Right atrium auricular region (tissue), 2 donors: ENCODE data around the gene HP. TPM values are rescaled to one million over a fixed set of nuclear protein-coding genes. Genes with fewer than 3 reads are reported as not detected.
"Not testable (repeated sequence)": the region's sequence is repeated elsewhere in the genome, so short reads cannot be mapped to it uniquely, and the experiment has no call there.

Experiments used
- DNase-seq: peaks from one replicate; pipeline ENCODE4 v3.0.0-alpha.2; 2019; ENCODE audit warnings: low spot score
- H3K27ac ChIP-seq, 2 donors: fragments of 200-600 bp; sonication (generic); 1 replicate in 1 of 2; 2 replicates in 1 of 2; pipeline ENCODE4 v1.5.1; 2016 to 2019
- H3K27me3 ChIP-seq, 2 donors: fragments of 200-600 bp; sonication (generic); one replicate each; pipeline versions ENCODE4 v1.5.1 to v1.6.0; 2017 to 2019
- H3K36me3 ChIP-seq: fragments of 200-600 bp; sonication (generic); one replicate; pipeline ENCODE4 v1.5.1; 2016
- H3K4me1 ChIP-seq, 2 donors: fragments of 200-600 bp; sonication (generic); one replicate each; pipeline versions ENCODE4 v1.5.1 to v1.6.0; 2017 to 2019
- H3K4me3 ChIP-seq, 2 donors: fragments of 200-600 bp; sonication (generic); 1 replicate in 1 of 2; 2 replicates in 1 of 2; pipeline ENCODE4 v1.5.1; 2017 to 2019; ENCODE audit warnings: mild to moderate bottlenecking in 1 of 2, moderate library complexity in 1 of 2
- H3K9me3 ChIP-seq, 2 donors: fragments of 200-600 bp; sonication (generic); one replicate each; pipeline ENCODE4 v1.5.1; 2019
- total RNA-seq, 2 donors: library from RNA; depleted of rRNA; stranded (reverse); fragments of >200 nt; gene quantifications; one replicate each; pipeline ENCODE4 v1.1.0, GENCODE V29; 2016
- TF ChIP-seq, protein P1 (sequence below), 2 donors: fragments of 200-600 bp; sonication (generic); IDR thresholded peaks; one replicate each; pipeline ENCODE4 v1.5.1; 2019; ENCODE audit warnings: antibody characterized with exemption in 2 of 2

HP gene
- total RNA-seq, 2 donors from 2014 or later = 52.7 to 1,105 TPM

DNA sequence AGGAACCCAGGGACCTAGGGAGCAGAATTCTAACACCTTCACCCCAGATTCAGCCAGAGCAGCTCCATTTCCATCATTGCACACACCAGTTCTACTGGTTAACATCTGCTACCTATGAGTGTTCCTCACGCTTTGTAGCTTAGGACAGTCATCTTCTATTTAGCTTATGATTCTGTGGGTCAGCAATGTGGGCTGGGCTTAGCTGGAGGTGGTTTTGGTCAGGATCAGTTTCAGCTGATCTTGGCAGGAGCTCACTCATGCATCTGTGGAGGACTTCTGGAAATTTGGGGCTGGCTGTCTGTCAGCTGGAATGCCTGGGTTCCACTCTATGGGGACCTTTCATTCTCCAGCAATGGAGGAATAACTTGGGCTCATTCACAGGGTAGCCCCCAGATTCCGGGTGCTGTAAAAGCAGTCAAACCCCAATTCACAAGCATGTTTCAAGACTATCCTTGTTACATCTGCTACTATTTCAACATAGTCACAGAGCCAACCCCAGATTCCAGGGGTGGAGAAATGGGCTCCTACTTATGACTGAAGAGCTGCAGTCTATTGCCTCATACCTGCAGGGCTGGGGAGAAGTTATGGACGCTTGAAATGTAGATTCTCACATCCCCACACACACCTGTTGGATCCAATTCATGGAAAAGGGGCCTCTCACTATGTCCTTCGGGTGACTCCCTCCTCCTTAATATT, 3.4 kb upstream of the HP start:
- no peak overlapping the region for H3K4me3 ChIP-seq
- no peaks in the 10 kb centered on the region for H3K36me3 ChIP-seq
- H3K27ac ChIP-seq = no peak overlapping the region
- DNase-seq = no peak
- TF ChIP-seq, protein P1, sequence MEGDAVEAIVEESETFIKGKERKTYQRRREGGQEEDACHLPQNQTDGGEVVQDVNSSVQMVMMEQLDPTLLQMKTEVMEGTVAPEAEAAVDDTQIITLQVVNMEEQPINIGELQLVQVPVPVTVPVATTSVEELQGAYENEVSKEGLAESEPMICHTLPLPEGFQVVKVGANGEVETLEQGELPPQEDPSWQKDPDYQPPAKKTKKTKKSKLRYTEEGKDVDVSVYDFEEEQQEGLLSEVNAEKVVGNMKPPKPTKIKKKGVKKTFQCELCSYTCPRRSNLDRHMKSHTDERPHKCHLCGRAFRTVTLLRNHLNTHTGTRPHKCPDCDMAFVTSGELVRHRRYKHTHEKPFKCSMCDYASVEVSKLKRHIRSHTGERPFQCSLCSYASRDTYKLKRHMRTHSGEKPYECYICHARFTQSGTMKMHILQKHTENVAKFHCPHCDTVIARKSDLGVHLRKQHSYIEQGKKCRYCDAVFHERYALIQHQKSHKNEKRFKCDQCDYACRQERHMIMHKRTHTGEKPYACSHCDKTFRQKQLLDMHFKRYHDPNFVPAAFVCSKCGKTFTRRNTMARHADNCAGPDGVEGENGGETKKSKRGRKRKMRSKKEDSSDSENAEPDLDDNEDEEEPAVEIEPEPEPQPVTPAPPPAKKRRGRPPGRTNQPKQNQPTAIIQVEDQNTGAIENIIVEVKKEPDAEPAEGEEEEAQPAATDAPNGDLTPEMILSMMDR (IDR thresholded peaks at IDR 0.05) = no peak
- H3K4me1 ChIP-seq = no peaks in the 10 kb centered on the region
- H3K9me3 ChIP-seq = peaks cover 0 to 5% of the 10 kb centered on the region in 2 donors
- no peaks in the 10 kb centered on the region for H3K27me3 ChIP-seq

DNA sequence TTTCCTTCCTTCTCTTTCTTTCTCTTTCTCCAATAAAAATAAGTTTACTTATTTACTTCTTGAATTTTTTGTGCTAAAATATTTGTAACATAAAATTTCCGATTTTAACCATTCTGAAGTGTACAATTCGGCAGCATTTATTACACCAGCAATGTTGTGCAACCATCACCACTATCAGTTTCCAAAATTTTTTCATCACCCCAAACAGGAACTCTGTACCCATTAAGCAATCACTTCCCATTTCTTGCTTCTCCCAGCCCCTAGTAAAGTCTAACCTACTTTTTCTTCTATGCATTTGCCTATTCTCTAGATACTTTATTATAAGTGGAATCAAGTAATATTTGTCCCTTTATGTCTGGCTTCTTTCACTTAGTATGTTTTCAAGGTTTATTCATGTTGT, 2.5 kb upstream of the HP start:
- TF ChIP-seq, protein P1 (IDR thresholded peaks at IDR 0.05) = no peak
- no peak for DNase-seq
- Histone ChIP-seq H3K9me3 (peaks cover 0 to 5% of the 10 kb centered on the region in 2 donors), H3K27ac (no peak overlapping the region), H3K4me3 (no peak overlapping the region), H3K4me1 (no peaks in the 10 kb centered on the region), H3K36me3 (no peaks in the 10 kb centered on the region), H3K27me3 (no peaks in the 10 kb centered on the region)

DNA sequence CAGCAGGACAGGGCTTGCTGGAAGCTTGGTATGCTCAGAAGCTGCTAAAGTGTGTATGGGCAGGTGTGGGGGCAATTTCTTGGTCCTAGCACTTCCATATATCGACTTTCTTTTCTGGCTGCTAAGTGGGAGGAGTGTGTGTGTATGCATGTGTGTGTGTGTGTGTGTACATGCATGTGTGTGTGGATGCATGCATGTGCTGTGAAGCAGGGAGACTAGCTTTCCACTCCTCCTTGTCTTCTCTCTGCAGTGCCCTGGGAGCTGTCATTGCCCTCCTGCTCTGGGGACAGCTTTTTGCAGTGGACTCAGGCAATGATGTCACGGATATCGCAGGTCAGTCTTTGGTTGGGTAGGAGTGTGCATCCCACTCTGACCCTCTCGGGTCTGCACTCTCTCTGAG, 1.6 kb downstream of the HP start:
- no peak for DNase-seq
- H3K27me3 ChIP-seq = no peaks in the 10 kb centered on the region
- H3K9me3 ChIP-seq = no peaks in the 10 kb centered on the region
- no peaks in the 10 kb centered on the region for H3K4me1 ChIP-seq
- TF ChIP-seq, protein P1 (IDR thresholded peaks at IDR 0.05) = no peak
- no peak overlapping the region for H3K27ac ChIP-seq
- no peaks in the 10 kb centered on the region for H3K36me3 ChIP-seq
- H3K4me3 ChIP-seq = no peak overlapping the region

DNA sequence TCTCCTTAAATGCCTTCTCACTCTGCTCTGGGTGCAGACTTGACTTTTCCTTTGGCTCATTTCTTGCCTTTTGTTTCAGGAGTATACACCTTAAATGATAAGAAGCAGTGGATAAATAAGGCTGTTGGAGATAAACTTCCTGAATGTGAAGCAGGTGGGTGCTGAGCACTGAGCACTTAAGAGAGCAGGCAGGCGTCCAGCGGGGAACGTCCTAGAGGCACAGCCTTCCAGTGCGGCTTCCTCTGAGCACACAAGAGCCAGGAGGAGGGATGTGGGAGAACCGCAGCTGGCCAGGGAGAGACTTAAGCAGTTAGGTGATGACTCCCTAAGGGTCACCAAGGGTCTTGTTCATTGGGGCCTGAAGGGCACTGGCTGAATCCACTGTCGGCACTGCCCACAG, 3.0 kb downstream of the HP start:
- H3K4me3 ChIP-seq, H3K4me1 ChIP-seq, H3K27me3 ChIP-seq, DNase-seq, H3K36me3 ChIP-seq, H3K9me3 ChIP-seq, H3K27ac ChIP-seq: not testable (repeated sequence)

DNA sequence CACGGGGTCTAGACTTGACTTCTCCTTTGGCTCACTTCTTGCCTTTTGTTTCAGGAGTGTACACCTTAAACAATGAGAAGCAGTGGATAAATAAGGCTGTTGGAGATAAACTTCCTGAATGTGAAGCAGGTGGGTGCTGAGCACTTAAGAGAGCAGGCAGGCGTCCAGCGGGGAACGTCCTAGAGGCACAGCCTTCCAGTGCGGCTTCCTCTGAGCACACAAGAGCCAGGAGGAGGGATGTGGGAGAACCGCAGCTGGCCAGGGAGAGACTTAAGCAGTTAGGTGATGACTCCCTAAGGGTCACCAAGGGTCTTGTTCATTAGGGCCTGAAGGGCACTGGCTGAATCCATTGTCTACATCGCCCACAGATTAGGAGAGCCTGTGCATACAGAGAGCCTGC, 4.8 kb downstream of the HP start:
- H3K4me1 ChIP-seq, H3K27ac ChIP-seq: not testable (repeated sequence)

DNA sequence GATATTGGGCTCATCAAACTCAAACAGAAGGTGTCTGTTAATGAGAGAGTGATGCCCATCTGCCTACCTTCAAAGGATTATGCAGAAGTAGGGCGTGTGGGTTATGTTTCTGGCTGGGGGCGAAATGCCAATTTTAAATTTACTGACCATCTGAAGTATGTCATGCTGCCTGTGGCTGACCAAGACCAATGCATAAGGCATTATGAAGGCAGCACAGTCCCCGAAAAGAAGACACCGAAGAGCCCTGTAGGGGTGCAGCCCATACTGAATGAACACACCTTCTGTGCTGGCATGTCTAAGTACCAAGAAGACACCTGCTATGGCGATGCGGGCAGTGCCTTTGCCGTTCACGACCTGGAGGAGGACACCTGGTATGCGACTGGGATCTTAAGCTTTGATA, 6.1 kb downstream of the HP start:
- H3K9me3 ChIP-seq = no peaks in the 10 kb centered on the region
- DNase-seq = no peak
- H3K4me1 ChIP-seq = no peaks in the 10 kb centered on the region
- H3K27me3 ChIP-seq = no peaks in the 10 kb centered on the region
- H3K36me3 ChIP-seq = no peaks in the 10 kb centered on the region
- no peak overlapping the region for H3K27ac ChIP-seq
- no peak overlapping the region for H3K4me3 ChIP-seq
- TF ChIP-seq, protein P1 (IDR thresholded peaks at IDR 0.05) = no peak

More for the DNA sequence above, 4.8 kb downstream of the HP start:
- not testable (repeated sequence) for H3K9me3 ChIP-seq, H3K36me3 ChIP-seq, H3K4me3 ChIP-seq, DNase-seq, H3K27me3 ChIP-seq

DNA sequence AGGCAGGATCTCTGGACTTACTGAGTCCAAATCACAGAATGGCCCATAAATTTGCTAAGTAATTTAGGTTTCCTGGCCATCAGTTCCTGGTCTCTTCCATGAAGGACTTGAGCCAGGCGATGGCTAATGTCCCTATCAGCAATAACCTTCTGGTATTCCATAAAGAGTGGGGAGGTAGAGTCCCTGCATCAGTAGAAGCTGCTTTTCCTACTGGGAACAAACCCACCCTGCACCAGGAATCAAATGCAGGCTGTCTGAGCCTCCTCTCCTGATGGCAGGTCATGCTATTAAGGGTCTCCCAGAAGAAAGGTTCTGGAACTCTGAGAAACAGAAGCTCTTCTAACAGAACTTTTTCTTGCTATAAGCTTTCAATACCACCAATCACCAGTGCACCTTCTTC, 7.3 kb downstream of the HP start:
- Histone ChIP-seq H3K27me3 (no peaks in the 10 kb centered on the region), H3K4me3 (no peak overlapping the region), H3K27ac (no peak overlapping the region), H3K4me1 (no peaks in the 10 kb centered on the region), H3K9me3 (no peaks in the 10 kb centered on the region), H3K36me3 (no peaks in the 10 kb centered on the region)
- no peak for DNase-seq
- TF ChIP-seq, protein P1 (IDR thresholded peaks at IDR 0.05) = no peak
